Upper lobe of left lung (tissue), 4 donors: ENCODE measurements around the gene FOXQ1.

Experiments
- CTCF ChIP-seq, 6 experiments: fragments of 450-650 bp in 4 of 6; fragments of 200-600 bp in 2 of 6; sonication (generic) in 2 of 6; IDR thresholded peaks; one replicate each; pipeline ENCODE4 v1.5.1; 2016 to 2019; ENCODE audit warnings: antibody characterized with exemption in 6 of 6
- EP300 ChIP-seq, 4 donors: sonication (generic); formaldehyde crosslinking; IDR thresholded peaks; one replicate each; pipeline ENCODE4 v1.5.1; 2017; ENCODE audit warnings: antibody characterized with exemption in 4 of 4, control low read depth in 2 of 4
- POLR2A ChIP-seq, 4 donors: fragments of 450-650 bp; IDR thresholded peaks; one replicate each; pipeline ENCODE4 v1.5.1; 2016 to 2017; ENCODE audit warnings: antibody characterized with exemption in 4 of 4, mild to moderate bottlenecking in 2 of 4
- POLR2AphosphoS5 ChIP-seq, 2 donors: sonication (generic); formaldehyde crosslinking; IDR thresholded peaks; one replicate each; pipeline ENCODE4 v1.5.1; 2017; ENCODE audit warnings: antibody characterized with exemption in 2 of 2

- TF ChIP-seq CTCF (IDR thresholded peaks at IDR 0.05) = no peak
- no peak for TF ChIP-seq POLR2A (IDR thresholded peaks at IDR 0.05)
- no peak for TF ChIP-seq EP300 (IDR thresholded peaks at IDR 0.05)
- peak; percentile 39 to 49 for TF ChIP-seq POLR2AphosphoS5 (IDR thresholded peaks at IDR 0.05)
These were observed 13.8 kb downstream of the FOXQ1 start for GRCh38 chr6:1325461-1326309.
